Measurements from ENCODE around the gene FUT8. TPM values are rescaled to one million over a fixed set of nuclear protein-coding genes. Genes with fewer than 3 reads are reported as not detected.

FUT8 gene
- total and polyA plus RNA-seq, 2 of the 8 experiments (the other 6 are each of a cell fraction or from before 2014, with no cell fraction given) = 10.5 to 25.1 TPM

- TF ChIP-seq CHD7 (IDR thresholded peaks at IDR 0.05; ENCODE audit: insufficient replicate concordance, low read length) (no peak), E2F6 (IDR thresholded peaks at IDR 0.05) (no peak), SIN3A (conservative IDR thresholded peaks at IDR 0.05 in 1 of 2, IDR thresholded peaks at IDR 0.05 in 1 of 2; ENCODE audit: low read depth in 1 of 2, low read length in 2 of 2) (no peak), PHF8 (conservative IDR thresholded peaks at IDR 0.05; ENCODE audit: low read depth, low read length) (no peak), TCF12 (IDR thresholded peaks at IDR 0.05; ENCODE audit: low read depth, low read length) (no peak), HDAC6 (IDR thresholded peaks at IDR 0.05; ENCODE audit: low read depth, low read length) (no peak), JUND (IDR thresholded peaks at IDR 0.05; ENCODE audit: low read length) (no peak), POLR2A (IDR thresholded peaks at IDR 0.05; ENCODE audit: control extremely low read depth in 1 of 2, low read depth in 2 of 2, low read length in 2 of 2) (no peak), YY1 (IDR thresholded peaks at IDR 0.05; ENCODE audit: low read depth, low read length) (no peak), EP300 (IDR thresholded peaks at IDR 0.05; ENCODE audit: borderline replicate concordance in 1 of 2, low read depth in 2 of 2, low read length in 2 of 2) (no peak), NRF1 (IDR thresholded peaks at IDR 0.05; ENCODE audit: low read depth, low read length) (no peak), EGR1 (IDR thresholded peaks at IDR 0.05; ENCODE audit: borderline replicate concordance, low read depth, low read length) (no peak)
These were observed 17.2 kb downstream of the FUT8 start (continued) for GRCh38 chr14:65429757-65430156.

All from H1 (cell line).